ENCODE data around the gene LPCAT3.

LPCAT3 gene

DNA sequence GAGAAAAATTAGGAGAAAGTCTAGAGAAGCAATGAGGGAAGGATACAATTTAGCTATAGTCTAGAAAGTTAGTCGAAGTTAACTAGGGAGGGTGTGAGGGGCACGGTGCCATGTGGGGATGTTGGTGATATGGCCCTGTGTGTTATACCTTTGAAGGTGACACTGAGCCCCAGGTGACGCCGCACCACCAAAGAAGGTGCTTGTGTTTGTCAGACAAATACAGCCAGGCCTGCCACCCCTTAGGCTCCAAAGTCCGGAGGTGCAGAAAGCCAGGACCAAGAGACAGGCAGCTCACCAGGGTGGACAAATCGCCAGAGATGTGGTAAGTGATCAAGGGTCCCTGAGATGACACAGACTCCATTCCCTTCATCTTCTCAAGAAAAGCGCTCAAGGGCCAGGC, 43.3 kb upstream of the LPCAT3 start:
- Histone ChIP-seq H3K4me3 (peak overlapping the region; percentile 43 to 52), H3K27ac (peak overlapping the region; percentile 77 to 85), H3K36me3 (peaks cover 9 to 10% (median 9%) of the 10 kb centered on the region in 3 donors), H3K9me3 (no peaks in the 10 kb centered on the region), H3K4me1 (peaks cover 0 to 35% (median 12%) of the 10 kb centered on the region in 4 donors), H3K27me3 (no peaks in the 10 kb centered on the region)
- intact Hi-C loops (cut with DNase I; ENCODE audit: low total_unique reads), result loop anchor here (2.0 to 5.0 kb wide), 2 partner anchors 31 to 51 kb away; partner anchors contain the start of gene C1R
- DNase-seq, result no peak
- TF ChIP-seq, protein P1, sequence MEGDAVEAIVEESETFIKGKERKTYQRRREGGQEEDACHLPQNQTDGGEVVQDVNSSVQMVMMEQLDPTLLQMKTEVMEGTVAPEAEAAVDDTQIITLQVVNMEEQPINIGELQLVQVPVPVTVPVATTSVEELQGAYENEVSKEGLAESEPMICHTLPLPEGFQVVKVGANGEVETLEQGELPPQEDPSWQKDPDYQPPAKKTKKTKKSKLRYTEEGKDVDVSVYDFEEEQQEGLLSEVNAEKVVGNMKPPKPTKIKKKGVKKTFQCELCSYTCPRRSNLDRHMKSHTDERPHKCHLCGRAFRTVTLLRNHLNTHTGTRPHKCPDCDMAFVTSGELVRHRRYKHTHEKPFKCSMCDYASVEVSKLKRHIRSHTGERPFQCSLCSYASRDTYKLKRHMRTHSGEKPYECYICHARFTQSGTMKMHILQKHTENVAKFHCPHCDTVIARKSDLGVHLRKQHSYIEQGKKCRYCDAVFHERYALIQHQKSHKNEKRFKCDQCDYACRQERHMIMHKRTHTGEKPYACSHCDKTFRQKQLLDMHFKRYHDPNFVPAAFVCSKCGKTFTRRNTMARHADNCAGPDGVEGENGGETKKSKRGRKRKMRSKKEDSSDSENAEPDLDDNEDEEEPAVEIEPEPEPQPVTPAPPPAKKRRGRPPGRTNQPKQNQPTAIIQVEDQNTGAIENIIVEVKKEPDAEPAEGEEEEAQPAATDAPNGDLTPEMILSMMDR (IDR thresholded peaks at IDR 0.05), result no peak

- no peak for DNase-seq
- H3K27ac ChIP-seq, result peak overlapping the region; percentile 77 to 85
- H3K9me3 ChIP-seq, result no peaks in the 10 kb centered on the region
- intact Hi-C loops (cut with DNase I; ENCODE audit: low total_unique reads), result loop anchor here (2.0 to 5.0 kb wide), 2 partner anchors 32 to 51 kb away; partner anchors contain the start of gene C1R
- peaks cover 4 to 9% (median 6%) of the 10 kb centered on the region in 3 donors for H3K36me3 ChIP-seq
- peaks cover 0 to 35% (median 12%) of the 10 kb centered on the region in 4 donors for H3K4me1 ChIP-seq
- peak overlapping the region; percentile 43 to 52 for H3K4me3 ChIP-seq
- H3K27me3 ChIP-seq, result no peaks in the 10 kb centered on the region
- TF ChIP-seq, protein P1 (IDR thresholded peaks at IDR 0.05), result no peak
These were observed 42.9 kb upstream of the LPCAT3 start for GRCh38 chr12:7061138-7061537.

DNA sequence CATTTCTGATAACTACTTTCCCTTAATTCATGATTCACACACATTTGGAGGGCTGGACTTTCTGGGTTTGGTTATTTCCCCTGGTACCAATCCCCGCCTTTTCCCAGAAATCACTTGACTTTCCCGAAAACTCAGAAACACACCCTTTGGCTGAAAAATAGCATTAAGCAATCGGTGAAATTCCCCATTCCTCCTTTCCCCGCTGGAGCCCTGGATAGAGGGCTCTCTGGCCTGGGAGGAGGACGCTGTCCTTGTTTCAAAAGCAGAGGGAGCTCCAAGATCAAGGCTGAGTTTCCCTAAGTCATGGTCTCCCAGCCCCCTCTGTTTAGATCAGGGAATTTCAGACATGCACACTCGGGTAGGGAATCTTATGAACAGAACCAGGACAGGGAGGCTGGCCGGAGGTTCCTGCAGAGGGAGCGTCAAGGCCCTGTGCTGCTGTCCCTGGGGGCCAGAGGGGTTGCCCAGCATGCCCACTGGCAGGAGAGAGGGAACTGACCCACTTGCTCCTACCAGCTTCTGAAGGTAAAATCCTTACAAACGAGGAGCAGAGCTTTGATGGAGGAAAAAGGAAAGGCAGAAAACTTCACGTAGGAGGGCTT, 42.2 kb upstream of the LPCAT3 start, which contains the start of gene C1S:
Gene C1S, plus strand, starts transcription at position 366 of the 602 bp plus-strand sequence. CDS start 1,195 bp downstream, outside the sequence.
- H3K36me3 ChIP-seq, result peaks cover 0 to 9% (median 0%) of the 10 kb centered on the region in 3 donors
- TF ChIP-seq, protein P1 (IDR thresholded peaks at IDR 0.05), result peak; percentile 93 to 95
- intact Hi-C loops (cut with DNase I; ENCODE audit: low total_unique reads), result loop anchor here (2.0 to 5.0 kb wide), 2 partner anchors 32 to 52 kb away; partner anchors contain the start of gene C1R
- H3K9me3 ChIP-seq, result no peaks in the 10 kb centered on the region
- peak within 1 kb of the TSS; percentile 43 to 52 for H3K4me3 ChIP-seq
- H3K4me1 ChIP-seq, result peaks cover 0 to 35% (median 12%) of the 10 kb centered on the region in 4 donors
- peaks cover 0 to 3% of the 10 kb centered on the region in 2 donors for H3K27me3 ChIP-seq
- DNase-seq, result peak; percentile 88 to 94
- H3K27ac ChIP-seq, result peak within 1 kb of the TSS; percentile 77 to 85

DNA sequence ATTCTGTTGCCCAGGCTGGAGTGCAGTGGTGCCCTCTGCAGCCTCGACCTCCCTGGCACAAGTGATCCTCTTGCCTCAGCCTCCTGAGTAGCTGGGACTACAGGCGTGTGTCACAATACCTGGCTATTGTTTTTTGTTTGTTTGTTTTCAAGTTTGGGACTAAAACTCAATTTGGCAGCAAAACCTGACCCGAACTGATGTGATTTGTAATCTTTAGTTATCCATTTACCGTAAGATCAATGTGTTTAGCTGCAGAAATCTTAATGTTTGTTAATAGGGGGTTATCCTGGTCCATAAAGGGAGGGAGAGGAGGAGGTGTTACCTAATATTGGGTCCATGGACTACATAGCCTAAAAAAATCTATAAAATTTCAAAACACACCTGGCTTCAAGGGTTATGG, 41.5 kb upstream of the LPCAT3 start:
- Histone ChIP-seq H3K9me3 (no peaks in the 10 kb centered on the region), H3K4me1 (peaks cover 0 to 35% (median 12%) of the 10 kb centered on the region in 4 donors), H3K4me3 (no peak overlapping the region), H3K27ac (peak overlapping the region; percentile 74 to 85), H3K36me3 (peaks cover 0 to 9% (median 0%) of the 10 kb centered on the region in 3 donors), H3K27me3 (peaks cover 0 to 7% of the 10 kb centered on the region in 2 donors)
- no peak for DNase-seq
- intact Hi-C loops (cut with DNase I; ENCODE audit: low total_unique reads), result loop anchor here (2.0 to 5.0 kb wide), 2 partner anchors 33 to 53 kb away; partner anchors contain the start of gene C1R
- TF ChIP-seq, protein P1 (IDR thresholded peaks at IDR 0.05), result no peak

DNA sequence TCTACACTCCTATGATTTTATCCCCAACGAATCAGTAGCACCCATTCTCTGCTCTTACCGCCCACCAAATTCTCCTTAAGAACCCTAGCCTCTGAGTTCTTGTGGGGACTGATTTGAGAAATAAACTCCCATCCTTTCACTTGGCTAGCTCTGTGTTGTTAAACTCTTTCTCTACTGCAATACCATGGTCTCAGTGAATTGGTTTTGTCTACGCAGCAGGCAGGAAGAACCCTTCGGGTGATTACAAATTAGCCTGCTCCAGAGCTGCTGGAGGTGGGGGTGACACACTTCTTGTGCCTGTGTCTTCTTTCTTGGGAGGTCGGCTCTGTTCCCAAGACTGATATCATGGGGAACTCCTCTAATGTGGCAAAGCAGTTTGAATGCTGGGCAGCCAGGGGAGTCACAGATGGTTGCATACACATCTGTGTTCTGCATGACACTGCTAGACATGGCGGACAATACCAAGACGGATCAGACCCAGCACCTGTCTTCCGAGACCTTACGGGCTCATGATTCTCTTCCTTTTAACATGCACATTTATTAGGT, 40.6 kb upstream of the LPCAT3 start:
- H3K27ac ChIP-seq, result no peak overlapping the region
- peaks cover 0 to 7% of the 10 kb centered on the region in 2 donors for H3K27me3 ChIP-seq
- no peak overlapping the region for H3K4me3 ChIP-seq
- H3K36me3 ChIP-seq, result peaks cover 0 to 5% (median 0%) of the 10 kb centered on the region in 3 donors
- TF ChIP-seq, protein P1 (IDR thresholded peaks at IDR 0.05), result no peak
- H3K4me1 ChIP-seq, result peaks cover 0 to 35% (median 12%) of the 10 kb centered on the region in 4 donors
- H3K9me3 ChIP-seq, result no peaks in the 10 kb centered on the region
- no peak for DNase-seq
- intact Hi-C loops (cut with DNase I; ENCODE audit: low total_unique reads), result no loop called here

All from tibial artery (tissue), 4 donors.